OCI-LY3 (cell line): ENCODE measurements around the gene GHR.
"Not testable (repeated sequence)": the region's sequence is repeated elsewhere in the genome, so short reads cannot be mapped to it uniquely, and the experiment has no call there.

Source experiments
- H2AFZ ChIP-seq: fragments of 200-600, 300-600 bp; shearing (Covaris generic); 2 replicates; pipeline ENCODE4 v1.6.0; 2014; ENCODE audit warnings: antibody characterized with exemption, low read depth, low read length
- H3K27ac ChIP-seq: fragments of 200-600, 300-600 bp; sonication (generic); 2 replicates; pipeline ENCODE4 v1.5.1; 2014; ENCODE audit warnings: mild to moderate bottlenecking, low read length, moderate library complexity, mixed read lengths
- H3K27me3 ChIP-seq: fragments of 200-600, 300-600 bp; sonication (generic); 2 replicates; pipeline ENCODE4 v1.6.1; 2014; ENCODE audit warnings: low read depth, low read length, mixed read lengths
- H3K36me3 ChIP-seq: fragments of 200-600, 300-600 bp; sonication (generic); replicated peaks from 2 replicates; pipeline ENCODE3; 2014; ENCODE audit warnings: low read depth, low read length, mixed read lengths
- H3K4me1 ChIP-seq: fragments of 300-600, 200-600 bp; sonication (generic); 2 replicates; pipeline ENCODE4 v1.6.1; 2014; ENCODE audit warnings: low read length, mixed read lengths
- H3K4me2 ChIP-seq: fragments of 200-600, 300-600 bp; sonication (generic); 2 replicates; pipeline ENCODE4 v1.6.1; 2014; ENCODE audit warnings: low read length, mixed read lengths
- H3K4me3 ChIP-seq: fragments of 300-600, 200-600 bp; sonication (generic); 2 replicates; pipeline ENCODE4 v1.5.1; 2014; ENCODE audit warnings: antibody characterized with exemption, mild to moderate bottlenecking, low read length, moderate library complexity
- H3K79me2 ChIP-seq: fragments of 300-600, 200-600 bp; shearing (Covaris generic); 2 replicates; pipeline ENCODE4 v1.6.1; 2014; ENCODE audit warnings: mild to moderate bottlenecking, low read length, mixed read lengths
- H3K9ac ChIP-seq: fragments of 300-600, 200-600 bp; shearing (Covaris generic); 2 replicates; pipeline ENCODE4 v1.6.0; 2014; ENCODE audit warnings: mild to moderate bottlenecking, low read length, moderate library complexity
- H3K9me3 ChIP-seq: fragments of 200-600, 300-600 bp; shearing (Covaris generic); 2 replicates; pipeline ENCODE4 v1.6.1; 2014; ENCODE audit warnings: low read length, mixed read lengths; ENCODE audit not compliant: insufficient read depth
- H4K20me1 ChIP-seq: fragments of 200-600, 300-600 bp; sonication (generic); 2 replicates; pipeline ENCODE4 v1.6.1; 2016; ENCODE audit warnings: low read length, mixed read lengths; ENCODE audit not compliant: insufficient read depth
- CTCF ChIP-seq: fragments of 200-600, 300-600 bp; sonication (generic); IDR thresholded peaks from 2 replicates; pipeline ENCODE4 v1.5.1; 2014; ENCODE audit warnings: antibody characterized with exemption, low read length, low read depth
- EZH2phosphoT487 ChIP-seq: fragments of 200-600 bp; shearing (Covaris generic); IDR thresholded peaks from 2 replicates; pipeline ENCODE4 v1.6.1; 2018; ENCODE audit warnings: antibody characterized with exemption, mixed run types, low read depth

Gene GHR

DNA sequence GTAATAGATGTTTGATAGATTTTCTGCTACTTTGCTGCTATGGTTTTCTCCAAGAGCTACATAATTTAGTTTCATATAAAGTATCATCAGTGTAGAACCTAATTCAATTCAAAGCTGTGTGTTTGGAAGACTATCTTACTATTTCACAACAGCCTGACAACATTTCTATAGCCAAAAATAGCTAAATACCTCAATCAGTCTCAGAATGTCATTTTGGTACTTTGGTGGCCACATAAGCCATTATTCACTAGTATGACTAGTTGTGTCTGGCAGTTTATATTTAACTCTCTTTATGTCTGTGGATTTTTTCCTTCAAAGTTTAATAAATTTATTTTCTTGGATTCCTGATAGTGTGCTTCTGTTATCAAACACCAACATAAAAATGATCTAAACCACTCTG, 298.2 kb downstream of the GHR start:
- H4K20me1 ChIP-seq: no peaks in the 10 kb centered on the region
- H3K36me3 ChIP-seq: no peaks in the 10 kb centered on the region
- H3K4me1 ChIP-seq: no peaks in the 10 kb centered on the region
- no peaks in the 10 kb centered on the region for H3K9me3 ChIP-seq
- TF ChIP-seq CTCF (no peak), EZH2phosphoT487 (no peak)
- no peaks in the 10 kb centered on the region for H3K79me2 ChIP-seq
- H3K4me3 ChIP-seq: no peak overlapping the region
- H3K9ac ChIP-seq: no peak overlapping the region
- no peak overlapping the region for H3K4me2 ChIP-seq
- H3K27ac ChIP-seq: no peak overlapping the region
- H3K27me3 ChIP-seq: no peaks in the 10 kb centered on the region
- no peak overlapping the region for H2AFZ ChIP-seq

GRCh38 chr5:42734531-42735058, 311.4 kb downstream of the GHR start:
- H3K4me2 ChIP-seq, H3K27me3 ChIP-seq, H2AFZ ChIP-seq, H3K9me3 ChIP-seq, H3K4me3 ChIP-seq, H4K20me1 ChIP-seq, H3K27ac ChIP-seq, H3K4me1 ChIP-seq, H3K36me3 ChIP-seq, H3K79me2 ChIP-seq, H3K9ac ChIP-seq: not testable (repeated sequence)

DNA sequence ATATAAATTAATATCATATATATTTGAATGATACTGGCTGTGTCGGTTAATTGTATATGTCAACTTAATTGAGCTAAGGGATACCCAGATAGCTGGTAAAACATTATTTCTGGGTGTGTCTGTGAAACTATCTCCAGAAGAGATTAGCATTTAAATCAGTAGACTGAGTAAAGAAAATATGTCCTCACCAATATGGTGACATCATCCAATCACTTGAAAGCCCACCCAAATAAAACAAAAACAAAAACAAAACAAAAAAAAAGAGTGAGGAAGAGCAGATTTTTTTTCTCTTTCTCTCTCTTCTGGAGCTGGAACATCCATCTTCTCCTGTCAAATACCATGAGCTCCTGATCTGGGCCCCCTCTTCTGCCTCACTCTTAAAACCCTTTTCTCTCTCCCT, 317.7 kb downstream of the GHR start:
- Histone ChIP-seq H3K36me3 (no peaks in the 10 kb centered on the region), H4K20me1 (no peaks in the 10 kb centered on the region), H3K9me3 (no peaks in the 10 kb centered on the region), H3K9ac (no peak overlapping the region), H3K4me1 (no peaks in the 10 kb centered on the region), H3K27me3 (no peaks in the 10 kb centered on the region), H3K27ac (no peak overlapping the region), H2AFZ (no peak overlapping the region), H3K79me2 (no peaks in the 10 kb centered on the region), H3K4me3 (no peak overlapping the region), H3K4me2 (no peak overlapping the region)
- TF ChIP-seq EZH2phosphoT487: no peak
- no peak for TF ChIP-seq CTCF

DNA sequence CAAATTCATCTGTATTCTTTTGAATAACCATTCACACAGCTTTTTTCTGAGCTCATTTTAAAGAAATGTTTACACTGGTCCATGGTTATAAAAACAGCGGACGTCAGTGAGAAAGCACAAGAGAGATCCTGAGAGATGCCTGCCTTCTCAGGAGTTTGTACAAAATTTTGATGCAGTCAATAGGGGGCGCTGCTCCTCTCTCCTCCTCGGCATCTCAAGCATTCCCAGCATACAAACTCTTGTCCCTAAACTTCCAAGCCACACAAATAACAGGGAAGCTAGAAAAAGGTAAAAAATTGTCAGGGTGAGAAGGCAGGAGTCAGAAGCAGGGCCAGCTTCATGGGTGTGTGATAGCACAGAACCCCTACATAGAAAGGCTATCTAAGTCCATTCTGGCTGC, 322.2 kb downstream of the GHR start:
- no peak overlapping the region for H2AFZ ChIP-seq
- no peak overlapping the region for H3K4me2 ChIP-seq

More for the DNA sequence above, 322.2 kb downstream of the GHR start:
- Histone ChIP-seq H4K20me1 (no peaks in the 10 kb centered on the region), H3K4me3 (no peak overlapping the region), H3K27ac (no peak overlapping the region), H3K9me3 (no peaks in the 10 kb centered on the region), H3K9ac (no peak overlapping the region), H3K4me1 (no peaks in the 10 kb centered on the region), H3K27me3 (no peaks in the 10 kb centered on the region), H3K36me3 (no peaks in the 10 kb centered on the region), H3K79me2 (no peaks in the 10 kb centered on the region)
- no peak for TF ChIP-seq EZH2phosphoT487
- TF ChIP-seq CTCF: peak; percentile 47
